Stimulated activated CD8-positive, alpha-beta memory T cell treated with anti-CD3 and anti-CD28 coated beads, Interleukin-15, amount 100 ng/mL, for 1 hour (primary cell): ENCODE data around the gene TPSD1.
"Not testable (repeated sequence)": the region's sequence is repeated elsewhere in the genome, so short reads cannot be mapped to it uniquely, and the experiment has no call there.

Source experiments
- DNase-seq: peaks from one replicate; pipeline ENCODE4 v3.0.0-alpha.2; 2020; ENCODE audit warnings: low read depth

TPSD1 gene

GRCh38 chr16:1220841-1221627 lies 34.8 kb upstream of the TPSD1 start:
- DNase-seq: no peak

- no peak for DNase-seq
Measured at GRCh38 chr16:1221628-1222552, 34.0 kb upstream of the TPSD1 start.

- DNase-seq: no peak
Measured at GRCh38 chr16:1222553-1223354, 33.1 kb upstream of the TPSD1 start.

GRCh38 chr16:1223355-1224214 lies 32.3 kb upstream of the TPSD1 start:
- DNase-seq: no peak

- DNase-seq: no peak
Measured at GRCh38 chr16:1224558-1224957, 31.3 kb upstream of the TPSD1 start.

- no peak for DNase-seq
Measured at GRCh38 chr16:1225051-1225451, 30.8 kb upstream of the TPSD1 start, which contains the start of gene TPSG1. TPSG1 (minus strand) TSS chr16:1225268; CDS start chr16:1225252, 16 bp downstream.

- not testable (repeated sequence) for DNase-seq
Measured at GRCh38 chr16:1225728-1226311, 30.0 kb upstream of the TPSD1 start.

GRCh38 chr16:1226692-1227091 lies 29.2 kb upstream of the TPSD1 start:
- not testable (repeated sequence) for DNase-seq

GRCh38 chr16:1228227-1228626 lies 27.6 kb upstream of the TPSD1 start:
- not testable (repeated sequence) for DNase-seq

- not testable (repeated sequence) for DNase-seq
Measured at GRCh38 chr16:1229476-1229875, 26.4 kb upstream of the TPSD1 start.

- not testable (repeated sequence) for DNase-seq
Measured at GRCh38 chr16:1230084-1230470, 25.8 kb upstream of the TPSD1 start, which contains the start of gene TPSB2. TPSB2 (minus strand) TSS chr16:1230184; CDS start chr16:1229951, 233 bp downstream.

- not testable (repeated sequence) for DNase-seq
Measured at GRCh38 chr16:1230471-1231212, 25.2 kb upstream of the TPSD1 start.

GRCh38 chr16:1231301-1231700 lies 24.6 kb upstream of the TPSD1 start:
- not testable (repeated sequence) for DNase-seq

GRCh38 chr16:1232049-1232748 lies 23.7 kb upstream of the TPSD1 start:
- not testable (repeated sequence) for DNase-seq

GRCh38 chr16:1236659-1237058 lies 19.2 kb upstream of the TPSD1 start:
- DNase-seq: not testable (repeated sequence)

- DNase-seq: no peak
Measured at GRCh38 chr16:1237990-1238389, 17.9 kb upstream of the TPSD1 start.

- not testable (repeated sequence) for DNase-seq
Measured at GRCh38 chr16:1238909-1239308, 17.0 kb upstream of the TPSD1 start.

- not testable (repeated sequence) for DNase-seq
Measured at GRCh38 chr16:1239575-1239974, 16.3 kb upstream of the TPSD1 start.

GRCh38 chr16:1240436-1240835 lies 15.4 kb upstream of the TPSD1 start, which contains the start of gene TPSAB1:
TPSAB1 (plus strand) TSS chr16:1240705; CDS start chr16:1240939, 234 bp downstream.
- DNase-seq: not testable (repeated sequence)
